Measurements from ENCODE around the gene MEI1. TPM values are rescaled to one million over a fixed set of nuclear protein-coding genes. Genes with fewer than 3 reads are reported as not detected.

Gene MEI1
- total RNA-seq, 1 donor from 2014 or later, result 0.16 TPM

GRCh38 chr22:41812805-41813545 is 113.7 kb downstream of the MEI1 start:
- no peak for TF ChIP-seq CTCF (conservative IDR thresholded peaks at IDR 0.05)
- Mint-ChIP-seq H3K9me3 (no peaks in the 10 kb centered on the region), H3K27ac (ENCODE audit: unreplicated experiment) (no peak overlapping the region), H3K4me3 (no peak overlapping the region), H3K4me1 (no peaks in the 10 kb centered on the region), H3K36me3 (ENCODE audit: low read depth) (peaks cover 13% of the 10 kb centered on the region), H3K27me3 (ENCODE audit: low read depth) (no peaks in the 10 kb centered on the region)
- DNase-seq (ENCODE audit: low read depth, low spot score), result no peak

- no peak for TF ChIP-seq CTCF (conservative IDR thresholded peaks at IDR 0.05)
- H3K4me1 Mint-ChIP-seq, result no peaks in the 10 kb centered on the region
Measured at GRCh38 chr22:41813726-41814410, 114.6 kb downstream of the MEI1 start.

GRCh38 chr22:41815716-41816115 is 116.4 kb downstream of the MEI1 start:
- Mint-ChIP-seq H3K9me3 (no peaks in the 10 kb centered on the region), H3K36me3 (ENCODE audit: low read depth) (peaks cover 6% of the 10 kb centered on the region), H3K27me3 (ENCODE audit: low read depth) (no peaks in the 10 kb centered on the region), H3K4me1 (peaks cover 5% of the 10 kb centered on the region), H3K27ac (ENCODE audit: unreplicated experiment) (no peak overlapping the region), H3K4me3 (no peak overlapping the region)
- no peak for DNase-seq (ENCODE audit: low read depth, low spot score)
- TF ChIP-seq CTCF (conservative IDR thresholded peaks at IDR 0.05), result no peak

More at GRCh38 chr22:41813726-41814410, 114.6 kb downstream of the MEI1 start:
- H3K27me3 Mint-ChIP-seq (ENCODE audit: low read depth), result no peaks in the 10 kb centered on the region
- H3K9me3 Mint-ChIP-seq, result no peaks in the 10 kb centered on the region
- H3K27ac Mint-ChIP-seq (ENCODE audit: unreplicated experiment), result no peak overlapping the region
- DNase-seq (ENCODE audit: low read depth, low spot score), result no peak
- peaks cover 11% of the 10 kb centered on the region for H3K36me3 Mint-ChIP-seq (ENCODE audit: low read depth)
- no peak overlapping the region for H3K4me3 Mint-ChIP-seq

- Mint-ChIP-seq H3K27me3 (ENCODE audit: low read depth) (no peaks in the 10 kb centered on the region), H3K36me3 (ENCODE audit: low read depth) (peaks cover 6% of the 10 kb centered on the region), H3K4me1 (peaks cover 9% of the 10 kb centered on the region), H3K9me3 (no peaks in the 10 kb centered on the region), H3K4me3 (no peak overlapping the region), H3K27ac (ENCODE audit: unreplicated experiment) (no peak overlapping the region)
- no peak for DNase-seq (ENCODE audit: low read depth, low spot score)
- TF ChIP-seq CTCF (conservative IDR thresholded peaks at IDR 0.05), result no peak
Measured at GRCh38 chr22:41816241-41816640, 116.9 kb downstream of the MEI1 start.

GRCh38 chr22:41816871-41817270 is 117.6 kb downstream of the MEI1 start:
- Mint-ChIP-seq H3K27me3 (ENCODE audit: low read depth) (no peaks in the 10 kb centered on the region), H3K9me3 (no peaks in the 10 kb centered on the region), H3K27ac (ENCODE audit: unreplicated experiment) (no peak overlapping the region), H3K36me3 (ENCODE audit: low read depth) (peaks cover 8% of the 10 kb centered on the region), H3K4me1 (peaks cover 14% of the 10 kb centered on the region), H3K4me3 (no peak overlapping the region)
- DNase-seq (ENCODE audit: low read depth, low spot score), result no peak
- no peak for TF ChIP-seq CTCF (conservative IDR thresholded peaks at IDR 0.05)
